Measurements from ENCODE around the gene CXorf49B.
"Not testable (repeated sequence)": the region's sequence is repeated elsewhere in the genome, so short reads cannot be mapped to it uniquely, and the experiment has no call there.

Gene CXorf49B
- total RNA-seq: 0 reads per million in 9 experiments

DNA sequence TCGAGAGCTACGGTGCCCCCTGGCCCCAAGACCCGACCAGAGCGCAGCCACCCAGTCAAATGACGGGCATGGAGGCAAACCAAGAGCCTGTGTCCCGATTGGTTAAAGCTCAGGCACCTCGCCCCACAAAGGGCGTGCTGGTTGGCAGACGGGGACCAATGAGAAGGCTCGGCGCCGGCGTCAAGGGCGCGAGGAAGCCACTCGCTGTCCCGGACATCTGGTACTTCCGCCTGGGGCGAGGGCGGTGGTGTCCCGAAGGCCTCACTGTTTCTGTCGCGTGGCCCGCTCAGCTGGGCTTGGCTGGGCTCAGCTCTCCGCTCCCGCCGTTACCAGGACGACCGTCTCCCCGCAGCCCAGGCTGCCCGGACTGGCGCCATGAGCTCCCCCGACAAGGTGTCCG, at the start of gene CXorf49B:
Gene CXorf49B (plus strand): TSS at position 301 of the 400 bp plus-strand sequence. CDS start 75 bp downstream, at position 376.
- not testable (repeated sequence) for H3K36me3 Mint-ChIP-seq (ENCODE audit: insufficient read depth); DNase-seq; H3K27ac Mint-ChIP-seq; ATAC-seq (replicated peaks); H3K27me3 Mint-ChIP-seq; H3K4me3 Mint-ChIP-seq; H3K9me3 Mint-ChIP-seq; H3K4me1 Mint-ChIP-seq (ENCODE audit: low read depth in 2 of 2)

DNA sequence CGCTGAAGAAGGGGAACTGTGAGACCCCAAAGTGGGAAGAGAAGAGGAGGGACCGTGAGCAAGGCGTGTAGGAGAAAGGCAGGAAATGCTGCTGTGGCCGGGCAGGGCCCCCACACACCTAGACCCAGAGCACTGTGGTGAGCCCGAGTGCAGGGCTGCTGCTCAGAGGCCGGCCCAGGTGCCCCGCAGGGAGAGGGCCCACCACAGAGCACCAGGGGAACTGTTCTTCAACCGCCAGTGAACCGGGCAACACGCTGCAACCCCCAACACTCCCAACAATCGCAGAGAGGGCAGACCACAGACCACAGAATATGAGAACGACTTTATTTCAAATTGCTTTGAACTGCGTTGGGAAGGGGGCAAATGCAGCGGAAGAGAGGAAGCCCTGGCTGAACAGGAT, 49.1 kb upstream of the CXorf49B start:
- not testable (repeated sequence) for H3K4me3 Mint-ChIP-seq; H3K27ac Mint-ChIP-seq; H3K36me3 Mint-ChIP-seq (ENCODE audit: insufficient read depth); H3K4me1 Mint-ChIP-seq (ENCODE audit: low read depth in 2 of 2); H3K9me3 Mint-ChIP-seq; H3K27me3 Mint-ChIP-seq; DNase-seq
- ATAC-seq (replicated peaks): peak; percentile 19

DNA sequence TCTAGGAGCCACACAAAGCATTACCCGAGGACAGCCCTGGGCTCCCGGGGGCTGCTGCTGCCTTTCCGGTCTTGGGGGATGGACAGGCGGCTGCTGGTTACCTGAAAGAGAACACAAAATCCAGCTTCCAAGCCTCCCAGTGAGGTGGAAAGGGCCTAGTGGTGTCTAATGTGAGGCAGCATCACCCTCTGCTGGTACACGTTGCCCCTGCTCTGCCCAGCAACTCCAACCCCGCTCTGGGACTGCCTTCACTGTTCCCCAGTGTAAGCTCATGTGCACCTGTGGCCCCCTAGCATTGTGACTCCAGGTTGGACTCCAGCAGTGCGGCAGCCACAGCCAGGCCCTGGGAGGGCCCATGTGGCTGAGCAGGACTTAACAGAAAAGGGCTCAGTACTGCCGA, 47.6 kb upstream of the CXorf49B start:
- not testable (repeated sequence) for H3K4me1 Mint-ChIP-seq (ENCODE audit: low read depth in 2 of 2); H3K27ac Mint-ChIP-seq; DNase-seq; H3K9me3 Mint-ChIP-seq; H3K4me3 Mint-ChIP-seq; H3K36me3 Mint-ChIP-seq (ENCODE audit: insufficient read depth); ATAC-seq (replicated peaks); H3K27me3 Mint-ChIP-seq

DNA sequence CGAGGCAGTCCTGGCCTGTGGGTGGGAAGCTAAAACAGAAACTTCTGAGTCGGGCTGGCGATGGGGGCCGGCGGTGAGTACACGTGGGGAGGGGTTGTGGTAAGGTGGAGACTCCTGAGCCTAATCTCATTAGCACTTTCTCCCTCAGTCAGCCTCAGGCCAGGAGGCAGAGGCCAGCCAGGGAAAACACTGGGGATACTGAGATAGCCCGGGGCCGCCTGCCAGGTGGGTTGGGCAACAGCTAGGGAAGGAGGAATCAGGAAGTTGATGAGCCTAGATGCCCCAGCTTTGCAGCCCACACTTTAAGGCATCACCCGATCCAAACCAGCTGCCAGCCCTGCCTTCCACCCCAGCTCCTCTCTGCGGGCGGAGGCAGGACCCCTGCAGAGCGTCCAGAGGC, 46.8 kb upstream of the CXorf49B start:
- H3K27me3 Mint-ChIP-seq, DNase-seq: not testable (repeated sequence)

DNA sequence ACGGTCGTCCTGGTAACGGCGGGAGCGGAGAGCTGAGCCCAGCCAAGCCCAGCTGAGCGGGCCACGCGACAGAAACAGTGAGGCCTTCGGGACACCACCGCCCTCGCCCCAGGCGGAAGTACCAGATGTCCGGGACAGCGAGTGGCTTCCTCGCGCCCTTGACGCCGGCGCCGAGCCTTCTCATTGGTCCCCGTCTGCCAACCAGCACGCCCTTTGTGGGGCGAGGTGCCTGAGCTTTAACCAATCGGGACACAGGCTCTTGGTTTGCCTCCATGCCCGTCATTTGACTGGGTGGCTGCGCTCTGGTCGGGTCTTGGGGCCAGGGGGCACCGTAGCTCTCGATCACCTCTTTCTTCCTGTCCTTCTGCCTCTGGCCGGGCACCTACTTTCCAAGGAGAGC, 45.0 kb upstream of the CXorf49B start, which contains the start of gene CXorf49:
Gene CXorf49 (minus strand): TSS at position 101 of the 400 bp plus-strand sequence. CDS start 134 bp downstream, outside the sequence.
- DNase-seq; H3K4me3 Mint-ChIP-seq; H3K9me3 Mint-ChIP-seq; H3K27ac Mint-ChIP-seq; H3K36me3 Mint-ChIP-seq (ENCODE audit: insufficient read depth); ATAC-seq (replicated peaks); H3K4me1 Mint-ChIP-seq (ENCODE audit: low read depth in 2 of 2); H3K27me3 Mint-ChIP-seq: not testable (repeated sequence)

More for the DNA sequence above, 46.8 kb upstream of the CXorf49B start:
- H3K27ac Mint-ChIP-seq; H3K4me3 Mint-ChIP-seq; ATAC-seq (replicated peaks); H3K4me1 Mint-ChIP-seq (ENCODE audit: low read depth in 2 of 2); H3K9me3 Mint-ChIP-seq; H3K36me3 Mint-ChIP-seq (ENCODE audit: insufficient read depth): not testable (repeated sequence)

DNA sequence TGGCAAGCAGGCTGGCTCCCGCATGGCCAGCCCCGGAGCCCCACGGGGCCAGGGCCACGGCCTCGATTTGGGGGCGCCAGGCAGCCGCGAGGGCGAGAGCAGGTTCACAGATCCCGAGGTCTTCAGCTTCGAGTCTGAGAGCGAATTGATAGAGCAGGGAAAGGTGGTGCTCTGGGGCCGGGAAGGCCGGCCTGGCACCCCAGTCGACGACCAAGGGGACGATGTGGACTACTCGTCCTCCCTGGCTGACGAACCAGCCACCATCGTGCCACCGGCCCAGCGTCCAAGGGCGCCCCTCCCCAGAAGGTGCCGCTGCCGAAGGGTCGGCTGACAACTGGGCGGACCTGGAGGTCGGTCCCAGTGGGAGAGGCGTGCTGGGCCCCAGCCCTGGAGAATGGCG, 44.0 kb upstream of the CXorf49B start:
- not testable (repeated sequence) for H3K4me1 Mint-ChIP-seq (ENCODE audit: low read depth in 2 of 2); H3K27ac Mint-ChIP-seq; H3K4me3 Mint-ChIP-seq; H3K9me3 Mint-ChIP-seq; ATAC-seq (replicated peaks); H3K36me3 Mint-ChIP-seq (ENCODE audit: insufficient read depth); H3K27me3 Mint-ChIP-seq; DNase-seq

DNA sequence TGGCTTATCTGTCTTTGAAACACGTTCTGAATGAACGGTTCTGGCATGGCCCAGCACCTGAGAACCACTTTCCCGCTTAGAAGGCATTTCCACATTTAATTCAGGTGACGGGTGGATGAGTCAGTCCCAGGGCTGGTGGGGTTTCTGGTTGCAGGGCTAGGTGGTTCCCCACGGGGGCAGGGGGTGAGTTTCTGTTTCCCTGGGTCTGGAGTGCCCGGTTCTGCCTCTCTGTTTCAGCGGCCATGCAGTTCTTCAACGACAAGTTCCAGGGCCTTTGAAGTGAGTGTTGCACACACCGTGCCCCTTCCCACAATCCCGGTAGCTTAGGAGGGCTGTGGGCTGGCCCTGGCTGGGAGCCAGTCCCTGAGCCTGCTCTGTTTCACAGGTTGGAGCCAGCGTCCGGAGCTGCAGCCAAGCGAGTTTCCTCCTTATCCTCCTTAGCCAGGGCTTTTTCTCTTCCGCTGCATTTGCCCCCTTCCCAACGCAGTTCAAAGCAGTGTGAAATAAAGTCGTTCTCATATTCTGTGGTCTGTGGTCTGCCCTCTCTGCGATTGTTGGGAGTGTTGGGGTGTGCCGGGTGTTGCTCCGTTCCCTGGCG, 42.8 kb upstream of the CXorf49B start:
- not testable (repeated sequence) for H3K36me3 Mint-ChIP-seq (ENCODE audit: insufficient read depth); ATAC-seq (replicated peaks); H3K4me1 Mint-ChIP-seq (ENCODE audit: low read depth in 2 of 2); H3K27ac Mint-ChIP-seq; H3K4me3 Mint-ChIP-seq; H3K9me3 Mint-ChIP-seq; H3K27me3 Mint-ChIP-seq; DNase-seq

DNA sequence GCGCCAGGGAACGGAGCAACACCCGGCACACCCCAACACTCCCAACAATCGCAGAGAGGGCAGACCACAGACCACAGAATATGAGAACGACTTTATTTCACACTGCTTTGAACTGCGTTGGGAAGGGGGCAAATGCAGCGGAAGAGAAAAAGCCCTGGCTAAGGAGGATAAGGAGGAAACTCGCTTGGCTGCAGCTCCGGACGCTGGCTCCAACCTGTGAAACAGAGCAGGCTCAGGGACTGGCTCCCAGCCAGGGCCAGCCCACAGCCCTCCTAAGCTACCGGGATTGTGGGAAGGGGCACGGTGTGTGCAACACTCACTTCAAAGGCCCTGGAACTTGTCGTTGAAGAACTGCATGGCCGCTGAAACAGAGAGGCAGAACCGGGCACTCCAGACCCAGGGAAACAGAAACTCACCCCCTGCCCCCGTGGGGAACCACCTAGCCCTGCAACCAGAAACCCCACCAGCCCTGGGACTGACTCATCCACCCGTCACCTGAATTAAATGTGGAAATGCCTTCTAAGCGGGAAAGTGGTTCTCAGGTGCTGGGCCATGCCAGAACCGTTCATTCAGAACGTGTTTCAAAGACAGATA, 2.4 kb upstream of the CXorf49B start:
- not testable (repeated sequence) for H3K27me3 Mint-ChIP-seq; H3K4me1 Mint-ChIP-seq (ENCODE audit: low read depth in 2 of 2); H3K36me3 Mint-ChIP-seq (ENCODE audit: insufficient read depth); H3K4me3 Mint-ChIP-seq; ATAC-seq (replicated peaks); DNase-seq; H3K27ac Mint-ChIP-seq; H3K9me3 Mint-ChIP-seq

DNA sequence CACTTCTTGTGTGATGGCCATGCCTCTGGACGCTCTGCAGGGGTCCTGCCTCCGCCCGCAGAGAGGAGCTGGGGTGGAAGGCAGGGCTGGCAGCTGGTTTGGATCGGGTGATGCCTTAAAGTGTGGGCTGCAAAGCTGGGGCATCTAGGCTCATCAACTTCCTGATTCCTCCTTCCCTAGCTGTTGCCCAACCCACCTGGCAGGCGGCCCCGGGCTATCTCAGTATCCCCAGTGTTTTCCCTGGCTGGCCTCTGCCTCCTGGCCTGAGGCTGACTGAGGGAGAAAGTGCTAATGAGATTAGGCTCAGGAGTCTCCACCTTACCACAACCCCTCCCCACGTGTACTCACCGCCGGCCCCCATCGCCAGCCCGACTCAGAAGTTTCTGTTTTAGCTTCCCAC, 1.7 kb downstream of the CXorf49B start:
- H3K4me1 Mint-ChIP-seq (ENCODE audit: low read depth in 2 of 2); H3K4me3 Mint-ChIP-seq; ATAC-seq (replicated peaks); H3K27me3 Mint-ChIP-seq; H3K36me3 Mint-ChIP-seq (ENCODE audit: insufficient read depth); H3K9me3 Mint-ChIP-seq; H3K27ac Mint-ChIP-seq; DNase-seq: not testable (repeated sequence)

DNA sequence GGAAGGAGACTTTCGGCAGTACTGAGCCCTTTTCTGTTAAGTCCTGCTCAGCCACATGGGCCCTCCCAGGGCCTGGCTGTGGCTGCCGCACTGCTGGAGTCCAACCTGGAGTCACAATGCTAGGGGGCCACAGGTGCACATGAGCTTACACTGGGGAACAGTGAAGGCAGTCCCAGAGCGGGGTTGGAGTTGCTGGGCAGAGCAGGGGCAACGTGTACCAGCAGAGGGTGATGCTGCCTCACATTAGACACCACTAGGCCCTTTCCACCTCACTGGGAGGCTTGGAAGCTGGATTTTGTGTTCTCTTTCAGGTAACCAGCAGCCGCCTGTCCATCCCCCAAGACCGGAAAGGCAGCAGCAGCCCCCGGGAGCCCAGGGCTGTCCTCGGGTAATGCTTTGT, 2.5 kb downstream of the CXorf49B start:
- H3K4me1 Mint-ChIP-seq (ENCODE audit: low read depth in 2 of 2); H3K4me3 Mint-ChIP-seq; H3K9me3 Mint-ChIP-seq; DNase-seq; H3K27ac Mint-ChIP-seq; ATAC-seq (replicated peaks); H3K27me3 Mint-ChIP-seq; H3K36me3 Mint-ChIP-seq (ENCODE audit: insufficient read depth): not testable (repeated sequence)

DNA sequence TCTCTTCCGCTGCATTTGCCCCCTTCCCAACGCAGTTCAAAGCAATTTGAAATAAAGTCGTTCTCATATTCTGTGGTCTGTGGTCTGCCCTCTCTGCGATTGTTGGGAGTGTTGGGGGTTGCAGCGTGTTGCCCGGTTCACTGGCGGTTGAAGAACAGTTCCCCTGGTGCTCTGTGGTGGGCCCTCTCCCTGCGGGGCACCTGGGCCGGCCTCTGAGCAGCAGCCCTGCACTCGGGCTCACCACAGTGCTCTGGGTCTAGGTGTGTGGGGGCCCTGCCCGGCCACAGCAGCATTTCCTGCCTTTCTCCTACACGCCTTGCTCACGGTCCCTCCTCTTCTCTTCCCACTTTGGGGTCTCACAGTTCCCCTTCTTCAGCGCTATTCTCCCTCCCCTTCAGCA, 4.0 kb downstream of the CXorf49B start:
- H3K36me3 Mint-ChIP-seq (ENCODE audit: insufficient read depth); H3K4me3 Mint-ChIP-seq; H3K27me3 Mint-ChIP-seq; H3K9me3 Mint-ChIP-seq; DNase-seq; H3K4me1 Mint-ChIP-seq (ENCODE audit: low read depth in 2 of 2); H3K27ac Mint-ChIP-seq: not testable (repeated sequence)
- ATAC-seq (replicated peaks): peak; percentile 16

DNA sequence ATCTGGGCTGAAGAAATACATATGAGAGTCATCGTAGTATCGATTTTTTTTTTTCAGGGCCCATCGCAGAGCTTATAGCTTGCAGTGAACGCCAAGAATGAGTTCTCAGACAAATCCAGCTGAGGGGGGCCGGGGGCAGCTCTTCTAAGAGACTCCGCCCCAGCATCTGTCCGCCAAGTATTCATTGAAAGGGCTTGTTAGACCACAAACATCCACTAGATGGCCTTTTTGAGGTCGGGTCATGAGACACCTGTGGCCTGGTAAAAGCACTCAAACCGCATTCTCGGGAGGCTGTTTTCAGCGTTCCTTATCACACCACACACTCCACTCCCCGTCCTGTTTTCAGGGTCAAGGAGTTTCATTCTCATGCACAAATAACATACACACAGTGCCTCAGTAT, 15.2 kb downstream of the CXorf49B start:
- H3K9me3 Mint-ChIP-seq; H3K27ac Mint-ChIP-seq; H3K36me3 Mint-ChIP-seq (ENCODE audit: insufficient read depth); DNase-seq; H3K4me3 Mint-ChIP-seq; H3K27me3 Mint-ChIP-seq; H3K4me1 Mint-ChIP-seq (ENCODE audit: low read depth in 2 of 2): not testable (repeated sequence)
- peak; percentile 53 for ATAC-seq (replicated peaks)

DNA sequence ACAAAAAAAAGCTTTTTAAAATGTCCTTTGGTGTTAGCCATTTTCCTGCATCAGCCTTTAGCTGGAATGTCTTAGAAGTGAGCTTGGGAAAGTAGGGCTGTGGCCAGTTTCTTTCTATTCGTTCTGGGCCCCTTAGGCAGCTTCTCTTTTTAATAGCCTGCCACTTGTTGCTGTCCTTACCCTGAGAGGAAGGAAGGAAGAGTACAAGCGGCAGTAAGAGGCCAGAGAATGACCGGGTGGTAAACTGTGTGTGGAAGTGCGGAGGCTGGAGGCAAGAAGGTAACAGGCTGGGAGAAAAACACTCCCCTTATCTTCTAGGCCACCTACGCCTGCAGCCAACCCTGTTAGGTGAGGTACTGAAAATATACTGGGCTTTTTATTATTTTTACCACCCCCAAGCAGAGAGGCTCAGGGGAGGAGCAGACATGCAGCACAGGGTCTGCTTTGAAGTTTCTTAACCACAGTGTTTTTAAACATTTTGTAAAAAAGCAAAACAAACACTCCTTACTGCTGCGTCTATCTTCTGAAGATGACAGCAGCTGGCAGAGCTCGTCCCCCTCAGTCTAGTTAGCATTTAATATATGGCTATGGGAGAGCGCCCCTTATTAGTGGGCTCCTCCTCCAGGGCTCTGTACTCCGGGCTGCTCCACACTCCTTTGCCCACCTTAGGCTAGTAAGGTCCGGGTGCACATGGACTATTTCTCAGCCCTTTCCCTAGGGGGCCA, 19.2 kb downstream of the CXorf49B start:
- not testable (repeated sequence) for H3K4me3 Mint-ChIP-seq

DNA sequence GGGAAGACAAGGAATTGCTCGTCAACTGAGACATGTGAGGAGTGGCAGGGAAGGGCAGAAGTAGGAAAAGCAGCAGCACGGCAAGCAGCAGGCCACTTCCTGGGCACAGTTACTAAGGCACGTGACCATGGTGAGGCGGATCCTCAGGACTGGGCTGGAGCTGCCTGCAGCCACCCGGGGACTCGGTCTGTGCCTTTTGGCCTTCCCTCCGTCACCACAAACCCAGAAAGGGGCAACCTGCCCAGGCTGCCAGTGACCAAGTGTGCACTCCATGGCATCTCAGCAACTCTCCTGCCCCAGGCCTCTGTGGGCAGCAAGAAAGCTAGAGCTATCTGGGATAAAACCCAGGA, 19.8 kb downstream of the CXorf49B start:
- not testable (repeated sequence) for H3K36me3 Mint-ChIP-seq (ENCODE audit: insufficient read depth); ATAC-seq (replicated peaks); H3K9me3 Mint-ChIP-seq; H3K4me3 Mint-ChIP-seq; H3K27me3 Mint-ChIP-seq; DNase-seq; H3K27ac Mint-ChIP-seq; H3K4me1 Mint-ChIP-seq (ENCODE audit: low read depth in 2 of 2)

More for the DNA sequence above, 19.2 kb downstream of the CXorf49B start:
- H3K27me3 Mint-ChIP-seq; H3K27ac Mint-ChIP-seq; H3K36me3 Mint-ChIP-seq (ENCODE audit: insufficient read depth); DNase-seq; H3K4me1 Mint-ChIP-seq (ENCODE audit: low read depth in 2 of 2); H3K9me3 Mint-ChIP-seq: not testable (repeated sequence)
- ATAC-seq (replicated peaks): peak; percentile 33
